ENCODE data around the gene TBC1D22A.

Gene TBC1D22A

GRCh38 chr22:46934746-46935491 is 172.5 kb downstream of the TBC1D22A start:
- DNase-seq (ENCODE audit: low spot score): peak; percentile 8

DNA sequence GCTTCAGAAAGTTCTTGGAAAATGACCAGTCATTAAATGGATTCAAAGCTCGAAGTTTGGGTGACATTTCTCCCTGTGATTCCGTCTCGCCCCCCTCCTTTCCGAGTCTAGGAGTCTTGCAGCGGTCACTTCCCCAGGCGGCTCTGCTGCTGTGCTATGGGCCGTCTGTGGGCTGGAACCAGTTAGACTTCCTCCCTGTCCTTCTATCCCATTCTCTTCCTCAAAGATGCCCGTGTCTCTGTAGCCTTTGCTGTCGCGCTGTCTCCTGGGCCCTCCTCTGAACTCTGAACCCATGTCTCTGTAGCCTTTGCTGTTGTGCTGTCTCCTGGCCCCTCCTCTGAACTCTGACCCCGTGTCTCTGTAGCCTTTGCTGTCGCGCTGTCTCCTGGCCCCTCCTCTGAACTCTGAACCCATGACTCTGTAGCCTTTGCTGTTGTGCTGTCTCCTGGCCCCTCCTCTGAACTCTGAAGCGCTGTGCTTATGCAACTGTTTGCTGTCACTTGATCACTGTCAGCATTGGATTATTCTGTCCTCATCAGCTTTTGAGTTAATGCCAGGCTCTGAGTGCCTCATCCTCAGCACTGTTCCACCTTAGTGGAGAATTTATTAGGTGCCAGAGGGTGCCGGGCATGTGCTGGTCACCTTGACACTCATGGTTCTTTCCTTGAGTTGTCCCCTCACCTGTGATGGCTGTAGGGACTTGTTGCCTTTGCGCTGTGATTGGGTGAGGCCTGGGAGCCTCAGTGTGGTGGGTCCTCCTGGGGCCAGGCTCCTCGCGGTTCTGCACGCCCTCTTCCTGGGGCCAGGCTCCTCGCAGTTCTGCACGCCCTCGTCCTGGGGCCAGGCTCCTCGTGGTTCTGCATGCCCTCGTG is 173.3 kb downstream of the TBC1D22A start:
- DNase-seq (ENCODE audit: low spot score): no peak

DNA sequence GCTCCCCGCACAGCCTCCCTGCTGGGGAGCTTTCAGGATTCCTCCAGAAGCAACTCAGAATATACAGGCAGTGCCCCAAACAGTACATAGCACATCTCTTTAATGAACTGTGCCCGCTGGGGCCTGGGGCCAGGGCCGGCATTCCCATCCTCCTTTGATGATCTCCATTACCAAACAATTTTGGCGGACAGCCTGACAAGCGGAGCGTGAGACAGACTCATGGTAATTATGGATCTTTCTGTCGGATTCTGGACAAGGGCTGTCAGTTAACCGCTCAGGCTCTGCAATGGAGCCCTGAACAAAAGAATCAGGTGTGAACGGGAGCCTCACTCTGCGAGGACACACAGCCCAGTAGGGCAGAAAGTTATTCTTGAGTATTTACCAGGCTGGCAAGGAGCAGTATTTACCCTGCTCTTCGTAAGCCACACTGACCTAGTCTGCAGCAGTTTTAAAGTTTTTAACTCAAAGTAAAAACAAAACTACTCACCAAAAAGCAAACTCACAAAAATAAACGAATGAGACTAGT is 174.0 kb downstream of the TBC1D22A start:
- DNase-seq (ENCODE audit: low spot score): no peak

DNA sequence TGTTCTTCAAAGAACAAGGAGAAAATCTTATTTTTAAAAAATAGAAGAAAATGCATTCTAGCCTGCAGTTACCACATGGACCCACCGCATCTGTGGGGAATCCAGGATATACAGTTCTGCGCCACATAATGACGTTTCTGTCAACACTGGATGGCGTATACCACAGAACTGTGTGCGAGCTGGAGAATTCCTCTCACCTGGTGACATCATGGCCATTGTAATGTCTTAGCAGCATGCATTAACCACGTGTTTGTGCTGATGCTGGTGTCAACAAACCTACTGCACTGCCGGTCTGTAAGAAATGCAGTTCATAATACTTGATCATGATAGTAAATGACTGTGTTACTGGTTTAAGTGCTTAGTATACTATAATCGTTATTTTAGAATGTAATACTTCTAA is 174.7 kb downstream of the TBC1D22A start:
- DNase-seq (ENCODE audit: low spot score): no peak

DNA sequence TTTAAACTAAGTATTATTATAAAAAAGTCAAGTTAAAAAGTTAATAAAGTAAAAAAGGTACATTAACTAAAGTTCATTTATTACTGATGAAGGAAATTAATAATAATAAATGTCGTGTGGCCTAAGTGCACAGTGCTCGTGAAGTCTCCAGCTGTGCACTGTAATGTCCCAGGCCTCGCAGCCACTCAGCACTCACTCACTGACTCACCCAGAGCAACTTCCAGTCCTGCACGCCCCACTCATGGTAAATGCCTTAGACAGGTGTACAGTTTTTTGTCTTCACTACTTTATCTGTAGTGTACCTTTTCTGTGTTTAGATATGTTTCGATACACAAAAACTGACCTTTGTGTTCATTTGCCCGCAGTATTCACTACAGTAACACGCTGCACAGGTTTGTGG is 175.5 kb downstream of the TBC1D22A start:
- no peak for DNase-seq (ENCODE audit: low spot score)

DNA sequence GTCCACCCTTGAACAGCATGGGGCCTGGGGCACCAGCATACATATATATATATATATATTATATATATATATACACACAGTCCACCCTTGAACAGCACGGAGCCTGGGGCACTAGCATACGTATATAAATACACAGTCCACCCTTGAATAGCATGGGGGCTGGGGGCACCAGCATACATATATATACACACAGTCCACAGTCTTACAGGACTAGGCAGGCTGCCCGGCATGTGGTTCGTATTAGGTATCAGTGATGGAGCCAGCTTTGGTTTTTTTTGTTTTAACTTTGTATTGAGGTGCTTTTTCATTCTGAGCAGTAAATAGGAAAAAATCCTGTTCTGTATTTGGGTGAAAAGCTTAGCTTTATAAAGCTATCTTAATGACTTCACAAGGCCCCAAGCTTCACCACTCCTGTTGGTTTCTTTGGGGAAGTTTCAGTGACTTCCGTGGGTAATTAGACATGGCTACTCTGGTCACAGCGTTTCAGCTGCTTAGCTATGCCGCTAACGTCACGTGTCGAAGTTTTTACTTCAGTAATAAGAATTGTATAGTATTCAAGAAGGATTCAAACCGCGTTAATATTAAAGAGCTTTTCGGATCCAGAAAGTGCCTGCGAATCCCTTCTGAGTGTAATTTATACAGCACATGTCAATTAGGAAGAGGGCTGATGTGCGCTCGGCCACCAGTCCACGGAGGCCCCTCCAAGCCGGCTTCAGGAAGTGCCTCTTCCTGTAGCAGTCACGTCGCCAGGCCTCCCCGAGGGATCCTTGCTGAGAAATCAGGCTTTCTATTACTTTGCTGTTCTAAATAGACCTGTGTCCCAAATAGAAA is 179.7 kb downstream of the TBC1D22A start:
- DNase-seq (ENCODE audit: low spot score): no peak

GRCh38 chr22:46942799-46943785 is 180.6 kb downstream of the TBC1D22A start:
- DNase-seq (ENCODE audit: low spot score): peak; percentile 2

DNA sequence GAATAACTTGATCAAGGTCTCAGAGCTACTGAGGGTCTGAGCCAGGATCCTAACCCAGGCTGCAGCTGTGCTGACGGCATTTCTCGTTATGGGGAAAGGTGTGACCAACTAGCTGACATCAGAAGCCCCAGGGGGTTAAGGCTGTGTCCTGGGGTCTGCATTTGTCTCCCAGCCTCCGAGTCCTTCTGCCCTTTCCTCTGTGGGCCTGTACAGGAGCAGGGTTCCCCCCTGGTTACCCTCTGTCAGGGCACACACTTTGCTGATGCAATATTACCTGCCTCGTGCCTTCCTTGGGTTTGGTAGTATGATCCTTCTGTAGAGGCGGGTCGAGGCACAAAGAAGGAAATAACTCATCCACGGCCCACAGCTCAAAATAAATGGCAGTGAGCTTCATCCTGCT is 183.0 kb downstream of the TBC1D22A start:
- DNase-seq (ENCODE audit: low spot score): no peak

DNA sequence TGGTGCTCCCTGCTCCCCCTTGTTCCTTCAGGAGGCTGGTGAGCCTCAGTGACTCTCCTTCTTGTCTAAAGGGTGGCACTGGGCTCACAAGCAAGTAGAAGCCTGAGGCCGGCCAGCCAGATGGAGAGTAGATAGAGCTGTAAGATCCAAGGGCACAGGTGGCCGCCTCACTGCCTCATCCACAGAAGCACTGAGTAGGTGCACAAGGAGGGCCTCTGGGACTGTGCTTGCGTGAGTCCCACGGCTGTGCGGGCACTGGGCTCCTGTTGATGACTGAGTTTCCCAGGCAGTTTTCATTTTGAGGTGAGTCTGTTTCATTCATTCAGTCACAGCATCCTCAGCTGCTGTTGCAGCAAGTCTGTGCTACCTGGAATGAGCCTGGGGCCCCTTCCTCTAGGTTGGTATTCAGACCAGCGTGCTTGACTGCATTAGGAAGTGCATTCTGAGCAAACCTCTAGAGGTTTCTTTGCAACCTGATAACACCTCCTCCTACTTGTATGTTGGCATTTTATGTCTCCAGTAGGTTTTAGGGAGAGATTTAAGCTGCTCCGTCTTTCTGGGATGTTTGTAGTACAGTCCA is 184.0 kb downstream of the TBC1D22A start:
- no peak for DNase-seq (ENCODE audit: low spot score)

DNA sequence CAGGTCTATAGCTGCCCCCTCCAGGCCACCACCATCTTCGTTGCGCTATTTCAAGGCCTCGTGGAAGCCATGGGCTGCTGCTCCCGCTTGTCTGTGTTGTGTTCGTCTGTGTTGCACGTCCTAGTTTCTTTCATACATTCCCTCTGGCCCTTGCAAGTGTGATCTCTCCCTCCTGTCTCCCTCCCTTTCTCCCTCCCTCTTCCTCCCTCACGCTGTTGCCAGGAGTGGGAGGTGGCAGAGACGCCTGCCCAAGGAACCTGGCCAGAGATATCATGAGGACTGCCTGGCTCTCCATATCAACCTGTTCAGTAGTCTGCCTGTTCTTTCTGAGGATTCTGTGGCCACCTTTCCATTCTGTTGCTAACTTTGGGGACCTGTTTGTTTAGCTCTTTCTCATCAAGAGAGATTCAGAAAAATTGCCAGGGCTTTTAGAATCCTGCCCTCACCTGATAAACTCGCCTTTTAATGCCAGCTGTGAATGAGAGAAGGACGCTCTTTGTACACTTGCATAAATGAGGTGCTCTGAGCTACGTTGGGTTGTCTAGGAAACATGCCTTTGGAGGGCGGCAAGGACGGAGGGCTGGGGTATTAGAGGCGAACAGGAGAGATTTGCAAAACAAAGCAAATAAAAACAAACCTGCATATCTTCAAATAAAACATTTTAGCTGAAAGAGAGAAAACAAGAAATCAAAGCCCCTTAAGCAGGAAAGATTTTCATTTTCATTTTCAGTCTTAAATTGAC is 185.2 kb downstream of the TBC1D22A start:
- DNase-seq (ENCODE audit: low spot score): no peak

DNA sequence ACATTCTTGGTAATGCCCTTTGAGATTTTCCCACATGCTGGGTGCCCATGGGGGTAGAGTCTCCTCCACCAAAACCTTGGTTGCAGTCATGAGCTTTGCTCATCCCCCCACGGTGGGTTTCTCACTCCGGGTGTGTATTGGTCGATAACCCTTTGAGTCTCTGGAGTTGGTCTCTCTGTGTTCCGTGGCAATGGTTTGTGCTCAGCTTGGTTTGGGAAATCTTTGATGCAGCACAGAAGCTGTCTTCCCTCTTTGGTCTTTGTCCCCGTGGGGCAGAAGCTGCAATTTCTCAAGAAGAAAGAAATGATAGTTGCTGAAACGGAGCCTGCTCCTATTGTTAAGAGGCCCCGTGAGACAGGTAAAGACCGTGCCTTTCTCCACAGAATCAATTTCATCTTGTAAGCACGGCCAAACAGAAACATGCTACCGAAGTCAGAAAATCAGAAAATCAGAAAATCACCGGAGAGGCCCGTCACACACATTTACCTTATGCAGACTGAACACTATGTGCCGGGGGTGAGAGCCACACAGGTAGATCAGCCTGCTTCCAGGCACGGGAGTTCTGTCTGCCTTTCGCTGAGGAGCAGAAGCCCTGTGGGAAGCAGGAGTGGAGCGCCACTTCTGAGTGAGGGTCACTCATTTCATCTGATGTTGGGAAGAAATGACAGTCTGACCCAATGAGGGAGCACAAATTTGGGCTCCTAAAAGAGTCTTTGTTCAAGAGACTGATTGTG is 186.1 kb downstream of the TBC1D22A start:
- DNase-seq (ENCODE audit: low spot score): no peak

- DNase-seq (ENCODE audit: low spot score): no peak
Measured at GRCh38 chr22:46951350-46951749, 188.9 kb downstream of the TBC1D22A start.

DNA sequence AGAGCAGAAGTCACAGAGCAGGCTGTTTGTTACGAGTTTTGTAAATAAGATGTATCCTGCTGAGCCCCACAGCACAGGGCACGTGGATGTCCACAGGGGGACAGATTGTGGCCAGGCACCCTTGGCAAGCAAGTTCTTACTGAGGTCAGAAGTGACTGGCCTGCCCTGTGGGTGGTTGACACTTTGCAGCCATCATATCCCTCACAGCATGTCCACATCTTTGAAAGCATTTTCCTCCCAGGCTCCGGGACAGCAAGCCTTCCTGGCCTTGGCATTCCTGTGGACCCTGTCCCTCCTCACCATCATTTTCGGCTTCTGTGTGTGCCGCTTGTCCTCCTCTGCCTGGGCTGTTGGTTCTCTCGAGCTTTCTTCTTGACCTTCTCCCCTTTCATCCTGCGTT is 189.5 kb downstream of the TBC1D22A start:
- DNase-seq (ENCODE audit: low spot score): no peak

DNA sequence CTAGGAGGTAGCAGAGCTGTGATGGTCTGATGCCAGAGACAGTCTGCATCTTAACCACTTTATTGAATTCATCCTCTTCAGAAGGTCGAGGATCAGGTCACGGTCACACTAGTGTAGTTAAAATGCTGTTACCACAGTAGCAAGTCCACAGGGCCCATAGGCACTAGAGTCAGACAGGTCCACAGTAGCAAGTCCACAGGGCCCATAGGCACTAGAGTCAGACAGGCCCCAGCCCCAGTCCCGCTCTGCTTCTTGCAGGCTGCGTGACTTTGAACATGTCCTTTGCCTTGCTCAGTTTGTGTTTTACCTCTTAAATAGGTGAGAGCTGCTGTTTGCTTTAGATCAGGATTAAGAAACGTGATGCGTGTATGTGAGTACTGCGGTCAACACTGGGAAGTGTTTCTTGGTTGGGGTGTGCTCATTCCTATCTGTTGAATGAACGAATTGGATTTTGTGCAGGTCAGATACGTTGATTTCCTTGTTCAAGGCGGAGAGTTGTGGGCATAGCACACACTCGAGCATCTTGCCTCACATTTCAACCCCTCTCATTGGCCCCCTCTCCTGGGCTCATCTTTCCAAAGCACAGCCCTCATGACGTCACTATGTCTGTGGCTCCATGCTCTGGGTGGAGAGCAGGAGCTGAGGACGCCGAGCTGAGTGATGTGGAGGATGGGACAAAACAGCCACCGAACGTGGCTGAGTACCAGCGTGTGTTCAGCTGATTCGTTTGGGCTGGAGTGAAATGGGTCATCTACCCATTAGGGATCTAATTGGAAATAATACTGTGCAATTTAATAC is 191.7 kb downstream of the TBC1D22A start:
- no peak for DNase-seq (ENCODE audit: low spot score)

- no peak for DNase-seq (ENCODE audit: low spot score)
Measured at GRCh38 chr22:46954781-46955180, 192.3 kb downstream of the TBC1D22A start.

DNA sequence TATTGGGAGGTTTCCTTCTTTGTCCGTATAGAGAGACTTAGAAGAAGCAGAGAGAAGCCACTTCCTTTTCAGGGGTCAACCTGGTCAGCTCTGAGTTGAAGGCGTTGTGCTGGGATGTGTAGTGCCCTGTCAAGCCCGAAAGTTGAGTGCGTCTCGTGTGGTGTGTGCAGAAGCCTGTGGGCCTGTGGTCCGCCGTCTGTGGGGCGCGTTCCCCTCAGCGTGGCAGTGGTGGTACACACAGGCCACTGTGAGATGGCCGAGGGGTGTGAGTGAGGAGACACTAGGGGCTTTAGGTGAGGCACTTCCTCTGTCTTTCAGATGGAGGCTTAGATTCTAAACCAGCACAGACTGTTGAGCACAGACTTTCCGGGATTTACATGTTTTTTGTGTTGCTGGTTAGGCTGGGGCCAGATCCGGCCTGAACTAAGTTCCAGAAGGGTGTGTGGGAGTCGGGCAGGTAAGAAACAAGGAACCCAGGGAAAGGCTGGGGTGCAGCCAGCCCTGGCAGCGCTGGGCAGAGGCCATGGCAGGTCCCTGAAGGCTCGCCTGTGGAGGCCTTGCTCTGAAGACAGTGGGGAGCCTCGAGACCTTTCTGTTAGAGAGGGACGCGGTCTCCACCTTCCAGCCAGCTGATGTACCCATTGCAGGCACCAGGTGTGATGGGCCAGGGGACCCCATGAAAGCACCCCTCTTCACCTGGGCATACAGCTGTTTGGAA is 194.2 kb downstream of the TBC1D22A start:
- no peak for DNase-seq (ENCODE audit: low spot score)

GRCh38 chr22:46957521-46957920 is 195.1 kb downstream of the TBC1D22A start:
- no peak for DNase-seq (ENCODE audit: low spot score)

GRCh38 chr22:46958191-46958590 is 195.7 kb downstream of the TBC1D22A start:
- no peak for DNase-seq (ENCODE audit: low spot score)

Measured in CD4-positive, alpha-beta T cell treated with Interleukin-2 at 100 ng/mL for 4 hours (primary cell).